Small intestine (tissue), 7 donors: ENCODE results near the gene CSTF2T. TPM values are rescaled to one million over a fixed set of nuclear protein-coding genes. Genes with fewer than 3 reads are reported as not detected.

ENCODE experiments used
- DNase-seq, 2 donors: peaks; one replicate each; pipeline versions ENCODE4 v3.0.0 to v3.0.0-alpha.2; 2013
- FAIRE-seq: peaks from 2 replicates; lab custom pipeline; 2012; peaks lifted over from hg19 to GRCh38; lab: Jason Lieb, UNC
- H3K27ac ChIP-seq, 3 donors: one replicate each; pipeline ENCODE4 v1.5.1; 2013; ENCODE audit warnings: low read length in 2 of 3, mild to moderate bottlenecking in 2 of 3, control low read depth in 1 of 3, inconsistent platforms in 1 of 3, low read depth in 1 of 3, moderate library complexity in 1 of 3
- H3K27me3 ChIP-seq, 3 donors: one replicate each; pipeline ENCODE4 v1.6.1; 2013; ENCODE audit warnings: low read length in 3 of 3, inconsistent platforms in 1 of 3; ENCODE audit not compliant: control insufficient read depth in 3 of 3, insufficient read depth in 3 of 3
- H3K36me3 ChIP-seq, 3 donors: one replicate each; pipeline ENCODE4 v1.6.1; 2013; ENCODE audit warnings: low read length in 3 of 3, inconsistent platforms in 1 of 3, low read depth in 1 of 3, mild to moderate bottlenecking in 1 of 3, moderate library complexity in 1 of 3; ENCODE audit not compliant: control insufficient read depth in 3 of 3, insufficient read depth in 2 of 3
- H3K4me1 ChIP-seq, 3 donors: one replicate each; pipeline ENCODE4 v1.6.1; 2013; ENCODE audit warnings: low read length in 2 of 3, inconsistent platforms in 1 of 3, low read depth in 1 of 3, mild to moderate bottlenecking in 1 of 3, moderate library complexity in 1 of 3; ENCODE audit not compliant: control insufficient read depth in 3 of 3, insufficient read depth in 2 of 3
- H3K4me3 ChIP-seq, 3 donors: one replicate each; pipeline ENCODE4 v1.5.1; 2013; ENCODE audit warnings: low read length in 3 of 3, control low read depth in 1 of 3, inconsistent platforms in 1 of 3, low read depth in 1 of 3, mild to moderate bottlenecking in 1 of 3, moderate library complexity in 1 of 3
- H3K9me3 ChIP-seq, 2 donors: one replicate each; pipeline ENCODE4 v1.6.1; 2013; ENCODE audit warnings: low read depth in 1 of 2, low read length in 1 of 2; ENCODE audit not compliant: control insufficient read depth in 2 of 2, insufficient read depth in 1 of 2
- WGBS, 3 donors: extraction: QIAGEN DNeasy Blood & Tissue Kit; methylation state at CpG; one replicate each; pipeline ENCODE4 v1.1.7; 2013; 5-methylcytosine and 5-hydroxymethylcytosine counted together
- polyA plus RNA-seq, 4 donors: library from polyadenylated mRNA; stranded (reverse) in 3 of 4; unstranded in 1 of 4; fragments of 200-250 nt in 3 of 4; fragments of 120-200 nt in 1 of 4; gene quantifications; one replicate each; pipeline versions ENCODE4 v1.2.1 to v1.2.3, GENCODE V29; 2013
- donor health status: healthy with polysubstance abuse.
- donor health status: control.
- donor health status: control.
- donor health status: Bipolar disorder and iron deficiency.
- donor health status: healthy.

CSTF2T gene
- polyA plus RNA-seq, 4 donors: 4.9 to 24.0 (median 10.2) TPM

GRCh38 chr10:51675088-51675487, 24.3 kb downstream of the CSTF2T start:
- Histone ChIP-seq H3K36me3 (no peaks in the 10 kb centered on the region), H3K4me1 (no peaks in the 10 kb centered on the region), H3K9me3 (peaks cover 0 to 2% of the 10 kb centered on the region in 2 donors), H3K4me3 (no peak overlapping the region), H3K27ac (no peak overlapping the region), H3K27me3 (no peaks in the 10 kb centered on the region)
- FAIRE-seq: no peak
- no peak for DNase-seq

GRCh38 chr10:51672039-51672535, 27.3 kb downstream of the CSTF2T start:
- no peak for DNase-seq
- Histone ChIP-seq H3K4me3 (no peak overlapping the region), H3K27me3 (no peaks in the 10 kb centered on the region), H3K9me3 (peaks cover 0 to 2% of the 10 kb centered on the region in 2 donors), H3K36me3 (no peaks in the 10 kb centered on the region), H3K4me1 (no peaks in the 10 kb centered on the region), H3K27ac (no peak overlapping the region)
- FAIRE-seq: no peak

GRCh38 chr10:51669041-51669440, 30.4 kb downstream of the CSTF2T start:
- H3K4me1 ChIP-seq: no peaks in the 10 kb centered on the region
- no peak overlapping the region for H3K27ac ChIP-seq
- no peaks in the 10 kb centered on the region for H3K27me3 ChIP-seq
- H3K36me3 ChIP-seq: no peaks in the 10 kb centered on the region
- no peak for FAIRE-seq
- peaks cover 0 to 2% of the 10 kb centered on the region in 2 donors for H3K9me3 ChIP-seq
- WGBS, 3 donors: 92 to 97% (median 95%) methylated on average over 5 of the region's 5 CpGs
- no peak overlapping the region for H3K4me3 ChIP-seq
- no peak for DNase-seq

GRCh38 chr10:51668336-51668689, 31.1 kb downstream of the CSTF2T start:
- H3K27ac ChIP-seq: no peak overlapping the region
- H3K36me3 ChIP-seq: no peaks in the 10 kb centered on the region
- H3K27me3 ChIP-seq: no peaks in the 10 kb centered on the region
- H3K4me1 ChIP-seq: no peaks in the 10 kb centered on the region
- peaks cover 0 to 2% of the 10 kb centered on the region in 2 donors for H3K9me3 ChIP-seq
- DNase-seq (no peak), FAIRE-seq (no peak)
- H3K4me3 ChIP-seq: no peak overlapping the region

- no peak for FAIRE-seq
- no peak for DNase-seq
- H3K36me3 ChIP-seq: no peaks in the 10 kb centered on the region
- no peaks in the 10 kb centered on the region for H3K4me1 ChIP-seq
- H3K27me3 ChIP-seq: no peaks in the 10 kb centered on the region
- H3K9me3 ChIP-seq: peaks cover 0 to 2% of the 10 kb centered on the region in 2 donors
- H3K27ac ChIP-seq: no peak overlapping the region
- 0 to 7% (median 4%) methylated on average over 1 of the region's 1 CpG for WGBS, 3 donors
- no peak overlapping the region for H3K4me3 ChIP-seq
Measured at GRCh38 chr10:51667678-51668335, 31.6 kb downstream of the CSTF2T start.

GRCh38 chr10:51666456-51666855, 32.9 kb downstream of the CSTF2T start:
- no peak overlapping the region for H3K27ac ChIP-seq
- DNase-seq (no peak), FAIRE-seq (no peak)
- no peaks in the 10 kb centered on the region for H3K4me1 ChIP-seq
- H3K4me3 ChIP-seq: no peak overlapping the region
- H3K9me3 ChIP-seq: no peaks in the 10 kb centered on the region
- no peaks in the 10 kb centered on the region for H3K36me3 ChIP-seq
- H3K27me3 ChIP-seq: no peaks in the 10 kb centered on the region

- 80 to 89% (median 82%) methylated on average over 3 of the region's 3 CpGs for WGBS, 3 donors
Measured at GRCh38 chr10:51663086-51663485, 36.3 kb downstream of the CSTF2T start.

GRCh38 chr10:51659344-51659743, 40.1 kb downstream of the CSTF2T start:
- Histone ChIP-seq H3K27ac (no peak overlapping the region), H3K4me1 (no peaks in the 10 kb centered on the region), H3K4me3 (no peak overlapping the region), H3K27me3 (no peaks in the 10 kb centered on the region), H3K9me3 (no peaks in the 10 kb centered on the region), H3K36me3 (no peaks in the 10 kb centered on the region)
- DNase-seq (no peak), FAIRE-seq (no peak)
- 91 to 96% (median 91%) methylated on average over 1 of the region's 1 CpG for WGBS, 3 donors

More at GRCh38 chr10:51663086-51663485, 36.3 kb downstream of the CSTF2T start:
- DNase-seq (no peak), FAIRE-seq (no peak)
- Histone ChIP-seq H3K27ac (no peak overlapping the region), H3K4me1 (no peaks in the 10 kb centered on the region), H3K9me3 (no peaks in the 10 kb centered on the region), H3K4me3 (no peak overlapping the region), H3K36me3 (no peaks in the 10 kb centered on the region), H3K27me3 (no peaks in the 10 kb centered on the region)

- 62 to 73% (median 66%) methylated on average over 2 of the region's 2 CpGs for WGBS, 3 donors
- no peaks in the 10 kb centered on the region for H3K27me3 ChIP-seq
- no peak for FAIRE-seq
- no peak overlapping the region for H3K4me3 ChIP-seq
- no peaks in the 10 kb centered on the region for H3K36me3 ChIP-seq
- no peak overlapping the region for H3K27ac ChIP-seq
- H3K4me1 ChIP-seq: no peaks in the 10 kb centered on the region
- no peak for DNase-seq
- H3K9me3 ChIP-seq: no peaks in the 10 kb centered on the region
Measured at GRCh38 chr10:51658000-51658399, 41.4 kb downstream of the CSTF2T start.
